Osteoblast (primary cell): ENCODE measurements around the gene CACNG7. TPM values are rescaled to one million over a fixed set of nuclear protein-coding genes. Genes with fewer than 3 reads are reported as not detected.

ENCODE experiments used
- DNase-seq: peaks from one replicate; pipeline ENCODE4 v3.0.0; 2011; ENCODE audit warnings: low spot score, mixed read lengths; ENCODE audit not compliant: insufficient read length; ENCODE audit errors: missing footprints
- H2AFZ ChIP-seq: 2 replicates; pipeline ENCODE4 v1.6.0; 2011; ENCODE audit warnings: mild to moderate bottlenecking, low read length
- H3K27ac ChIP-seq: 2 replicates; pipeline ENCODE4 v1.5.1; 2011; ENCODE audit warnings: mild to moderate bottlenecking, low read depth, low read length, moderate library complexity
- H3K27me3 ChIP-seq: 2 replicates; pipeline ENCODE4 v1.6.0; 2012; ENCODE audit warnings: mild to moderate bottlenecking, control low read depth, inconsistent platforms, low read length, moderate library complexity; ENCODE audit not compliant: insufficient read depth
- H3K36me3 ChIP-seq: 2 replicates; pipeline ENCODE4 v1.5.1; 2011; ENCODE audit warnings: mild to moderate bottlenecking, low read length, control low read depth, moderate library complexity; ENCODE audit not compliant: insufficient read depth
- H3K4me1 ChIP-seq: 2 replicates; pipeline ENCODE4 v1.5.1; 2011; ENCODE audit warnings: mild to moderate bottlenecking, low read length, control low read depth, moderate library complexity; ENCODE audit not compliant: insufficient read depth
- H3K4me2 ChIP-seq: 2 replicates; pipeline ENCODE4 v1.6.0; 2011; ENCODE audit warnings: mild to moderate bottlenecking, low read length; ENCODE audit not compliant: insufficient read depth
- H3K4me3 ChIP-seq: fragments of 200-600 bp; sonication (generic); 3 replicates; pipeline ENCODE4 v1.5.1; 2012; ENCODE audit warnings: mild to moderate bottlenecking, low read length, inconsistent platforms; ENCODE audit not compliant: insufficient read depth
- H3K79me2 ChIP-seq: 2 replicates; pipeline ENCODE4 v1.6.0; 2012; ENCODE audit warnings: mild to moderate bottlenecking, low read length, control low read depth, inconsistent platforms; ENCODE audit not compliant: insufficient read depth
- H3K9me3 ChIP-seq: 2 replicates; pipeline ENCODE4 v1.5.1; 2011; ENCODE audit warnings: low read depth, low read length, control low read depth
- H4K20me1 ChIP-seq: 2 replicates; pipeline ENCODE4 v1.6.0; 2012; ENCODE audit warnings: mild to moderate bottlenecking, low read length, control low read depth; ENCODE audit not compliant: insufficient read depth
- total RNA-seq: library from RNA; depleted of rRNA; stranded (reverse); fragments of >200 nt; gene quantifications from 2 replicates; pipeline ENCODE4 v1.2.3, GENCODE V29; 2012
- TF ChIP-seq, protein P1 (sequence below): IDR thresholded peaks from 2 replicates; pipeline ENCODE4 v1.5.1; 2011; ENCODE audit warnings: mild to moderate bottlenecking, low read depth, low read length, moderate library complexity; ENCODE audit errors: extremely low read depth

Gene CACNG7, protein sequence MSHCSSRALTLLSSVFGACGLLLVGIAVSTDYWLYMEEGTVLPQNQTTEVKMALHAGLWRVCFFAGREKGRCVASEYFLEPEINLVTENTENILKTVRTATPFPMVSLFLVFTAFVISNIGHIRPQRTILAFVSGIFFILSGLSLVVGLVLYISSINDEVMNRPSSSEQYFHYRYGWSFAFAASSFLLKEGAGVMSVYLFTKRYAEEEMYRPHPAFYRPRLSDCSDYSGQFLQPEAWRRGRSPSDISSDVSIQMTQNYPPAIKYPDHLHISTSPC
- not detected in 2 replicates for total RNA-seq

DNA sequence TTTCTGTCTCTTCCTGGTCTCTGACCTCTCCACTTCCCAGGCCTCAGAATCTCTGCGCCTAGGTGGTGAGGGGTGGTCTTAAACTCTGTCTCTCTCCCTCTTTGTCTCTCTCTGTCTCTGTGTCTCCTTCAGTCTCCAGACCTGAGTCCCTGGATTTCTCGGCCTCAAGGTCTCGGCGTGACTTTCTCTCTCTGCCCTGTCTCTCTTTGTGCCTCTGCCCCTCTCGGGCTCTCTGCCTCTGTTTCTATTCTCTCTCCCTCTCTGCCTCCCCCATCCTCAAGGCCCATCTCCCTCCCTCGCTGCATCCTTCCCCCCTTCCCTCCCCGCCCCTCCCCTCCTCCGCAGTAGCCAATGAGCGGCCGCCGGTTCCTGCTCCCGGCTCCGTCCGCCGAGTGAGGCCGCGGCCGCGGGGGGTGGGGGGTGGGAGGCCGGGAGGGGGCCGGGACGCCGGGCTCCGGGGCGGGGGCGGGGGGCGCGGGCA, at the start of gene CACNG7:
TSS of gene CACNG7 (plus strand) at position 344 of the 481 bp plus-strand sequence. CDS start 3,554 bp downstream, outside the sequence.
- Histone ChIP-seq H3K27me3 (peaks cover 55% of the 10 kb centered on the region), H3K4me2 (peak within 1 kb of the TSS; percentile 28), H3K27ac (no peak within 1 kb of the TSS), H3K79me2 (no peaks in the 10 kb centered on the region), H4K20me1 (no peaks in the 10 kb centered on the region), H3K4me3 (no peak within 1 kb of the TSS), H2AFZ (no peak within 1 kb of the TSS), H3K4me1 (no peaks in the 10 kb centered on the region), H3K9me3 (no peaks in the 10 kb centered on the region), H3K36me3 (no peaks in the 10 kb centered on the region)
- peak; percentile 83 for DNase-seq
- TF ChIP-seq, protein P1, sequence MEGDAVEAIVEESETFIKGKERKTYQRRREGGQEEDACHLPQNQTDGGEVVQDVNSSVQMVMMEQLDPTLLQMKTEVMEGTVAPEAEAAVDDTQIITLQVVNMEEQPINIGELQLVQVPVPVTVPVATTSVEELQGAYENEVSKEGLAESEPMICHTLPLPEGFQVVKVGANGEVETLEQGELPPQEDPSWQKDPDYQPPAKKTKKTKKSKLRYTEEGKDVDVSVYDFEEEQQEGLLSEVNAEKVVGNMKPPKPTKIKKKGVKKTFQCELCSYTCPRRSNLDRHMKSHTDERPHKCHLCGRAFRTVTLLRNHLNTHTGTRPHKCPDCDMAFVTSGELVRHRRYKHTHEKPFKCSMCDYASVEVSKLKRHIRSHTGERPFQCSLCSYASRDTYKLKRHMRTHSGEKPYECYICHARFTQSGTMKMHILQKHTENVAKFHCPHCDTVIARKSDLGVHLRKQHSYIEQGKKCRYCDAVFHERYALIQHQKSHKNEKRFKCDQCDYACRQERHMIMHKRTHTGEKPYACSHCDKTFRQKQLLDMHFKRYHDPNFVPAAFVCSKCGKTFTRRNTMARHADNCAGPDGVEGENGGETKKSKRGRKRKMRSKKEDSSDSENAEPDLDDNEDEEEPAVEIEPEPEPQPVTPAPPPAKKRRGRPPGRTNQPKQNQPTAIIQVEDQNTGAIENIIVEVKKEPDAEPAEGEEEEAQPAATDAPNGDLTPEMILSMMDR: no peak

DNA sequence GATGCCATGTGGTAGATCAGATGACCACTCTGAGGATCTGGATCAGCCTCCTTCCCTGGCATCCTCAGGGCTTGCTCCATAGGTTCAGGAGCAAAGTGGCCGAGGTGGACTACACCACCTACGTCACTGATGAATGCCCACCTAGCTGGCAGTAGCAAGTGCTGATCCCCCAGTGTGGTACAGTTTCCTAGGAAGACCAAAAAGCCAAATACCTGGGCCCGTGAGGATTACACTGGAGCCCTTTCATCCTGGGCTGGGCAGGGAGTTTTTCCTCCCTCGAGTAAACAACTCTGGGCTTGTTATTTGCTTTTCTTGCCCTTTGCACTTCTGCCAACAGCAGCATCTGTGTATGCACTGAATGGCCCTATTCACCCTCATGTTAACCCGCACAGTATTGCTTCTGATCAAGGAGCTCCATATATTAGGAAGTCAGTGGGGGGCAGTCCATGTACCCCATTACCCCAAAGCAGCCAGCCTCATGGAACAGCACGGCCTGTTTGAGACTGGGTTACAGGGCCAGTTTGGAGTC, 44.7 kb upstream of the CACNG7 start:
- Histone ChIP-seq H3K9me3 (no peaks in the 10 kb centered on the region), H3K79me2 (peaks cover 18% of the 10 kb centered on the region), H3K4me3 (no peak overlapping the region), H4K20me1 (no peaks in the 10 kb centered on the region), H3K4me2 (no peak overlapping the region), H3K27me3 (no peaks in the 10 kb centered on the region), H3K4me1 (peaks cover 15% of the 10 kb centered on the region), H2AFZ (no peak overlapping the region), H3K27ac (no peak overlapping the region), H3K36me3 (no peaks in the 10 kb centered on the region)
- TF ChIP-seq, protein P1: no peak
- DNase-seq: peak; percentile 47

DNA sequence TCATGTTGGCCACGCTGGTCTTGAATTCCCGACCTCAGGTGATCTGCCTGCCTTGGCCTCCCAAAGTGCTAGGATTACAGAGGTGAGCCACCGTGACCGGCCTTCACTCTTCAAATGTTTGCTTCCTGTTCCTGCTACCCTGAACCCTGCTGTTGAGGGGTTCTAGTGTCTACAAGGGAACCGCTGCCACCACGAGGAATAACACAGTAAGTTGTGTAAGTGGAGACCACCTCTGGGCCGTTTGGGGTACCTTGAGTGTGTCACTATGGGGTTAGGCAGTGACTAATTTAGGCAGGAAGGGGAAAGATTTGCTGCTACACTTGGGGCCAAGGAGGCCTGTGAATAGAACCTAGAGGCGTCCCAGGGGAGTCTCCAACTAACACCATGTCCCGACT, 43.6 kb upstream of the CACNG7 start:
- Histone ChIP-seq H3K4me2 (peak overlapping the region; percentile 91), H3K9me3 (no peaks in the 10 kb centered on the region), H3K36me3 (no peaks in the 10 kb centered on the region), H4K20me1 (peaks cover 1% of the 10 kb centered on the region), H2AFZ (peak overlapping the region; percentile 74), H3K27ac (no peak overlapping the region), H3K4me3 (peak overlapping the region; percentile 68), H3K79me2 (peaks cover 22% of the 10 kb centered on the region), H3K4me1 (peaks cover 15% of the 10 kb centered on the region), H3K27me3 (no peaks in the 10 kb centered on the region)
- peak; percentile 73 for DNase-seq
- TF ChIP-seq, protein P1: no peak
